ENCODE measurements around the gene NDUFB10. TPM values are rescaled to one million over a fixed set of nuclear protein-coding genes. Genes with fewer than 3 reads are reported as not detected.
A peak's percentile ranks its signal among the peaks of the same experiment; 100 is the strongest.

The NDUFB10 gene
- total and polyA plus RNA-seq, 10 of the 15 experiments (the other 5 are each of a cell fraction or from before 2014, with no cell fraction given): 52.2 to 319 (median 130) TPM

DNA sequence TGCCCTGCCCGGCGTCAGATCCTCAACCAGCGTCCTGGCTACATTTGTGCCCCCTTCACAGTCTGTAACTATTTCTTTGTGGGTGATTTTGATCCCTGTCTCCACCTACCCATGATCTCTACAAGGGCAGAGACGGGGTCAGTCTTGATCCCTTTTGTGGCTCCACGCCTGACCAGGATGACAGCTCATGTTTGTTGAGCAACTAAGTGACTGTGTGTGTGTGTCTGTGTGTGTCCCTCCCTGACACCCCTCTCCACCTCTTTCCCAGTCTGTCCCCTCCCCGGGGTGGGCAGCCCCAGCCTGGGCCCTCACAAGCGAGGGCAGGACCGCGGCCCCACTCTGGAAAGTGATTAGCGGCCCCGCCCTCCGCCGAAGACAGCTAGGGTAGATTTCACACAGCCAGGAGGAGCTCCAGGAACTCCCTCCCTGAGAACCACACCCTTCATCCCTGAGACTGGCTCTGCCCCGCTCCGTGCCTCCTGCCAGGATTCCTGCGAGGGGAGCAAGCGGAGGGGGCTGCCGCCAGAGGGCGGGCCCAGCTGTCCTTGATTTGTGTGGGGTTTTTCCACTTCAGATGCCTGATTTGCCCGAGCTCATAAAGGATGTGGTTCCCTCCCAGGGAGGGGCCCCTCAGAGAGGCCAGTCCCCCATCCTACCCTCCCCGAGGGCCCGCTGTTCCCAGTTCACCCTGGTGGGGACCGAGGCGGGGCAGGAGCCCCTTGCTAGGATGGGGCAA is 35.9 kb upstream of the NDUFB10 start:
- H3K4me3 ChIP-seq: no peak overlapping the region
- DNase-seq (ENCODE audit: low read depth, low spot score): no peak
- FAIRE-seq: no peak
- TF ChIP-seq CHD1 (IDR thresholded peaks at IDR 0.05; ENCODE audit: low read depth, low read length): no peak
- no peak for TF ChIP-seq CEBPB (IDR thresholded peaks at IDR 0.05; ENCODE audit: borderline replicate concordance in 1 of 2, low read depth in 2 of 2, low read length in 2 of 2)
- TF ChIP-seq, protein P1, sequence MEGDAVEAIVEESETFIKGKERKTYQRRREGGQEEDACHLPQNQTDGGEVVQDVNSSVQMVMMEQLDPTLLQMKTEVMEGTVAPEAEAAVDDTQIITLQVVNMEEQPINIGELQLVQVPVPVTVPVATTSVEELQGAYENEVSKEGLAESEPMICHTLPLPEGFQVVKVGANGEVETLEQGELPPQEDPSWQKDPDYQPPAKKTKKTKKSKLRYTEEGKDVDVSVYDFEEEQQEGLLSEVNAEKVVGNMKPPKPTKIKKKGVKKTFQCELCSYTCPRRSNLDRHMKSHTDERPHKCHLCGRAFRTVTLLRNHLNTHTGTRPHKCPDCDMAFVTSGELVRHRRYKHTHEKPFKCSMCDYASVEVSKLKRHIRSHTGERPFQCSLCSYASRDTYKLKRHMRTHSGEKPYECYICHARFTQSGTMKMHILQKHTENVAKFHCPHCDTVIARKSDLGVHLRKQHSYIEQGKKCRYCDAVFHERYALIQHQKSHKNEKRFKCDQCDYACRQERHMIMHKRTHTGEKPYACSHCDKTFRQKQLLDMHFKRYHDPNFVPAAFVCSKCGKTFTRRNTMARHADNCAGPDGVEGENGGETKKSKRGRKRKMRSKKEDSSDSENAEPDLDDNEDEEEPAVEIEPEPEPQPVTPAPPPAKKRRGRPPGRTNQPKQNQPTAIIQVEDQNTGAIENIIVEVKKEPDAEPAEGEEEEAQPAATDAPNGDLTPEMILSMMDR (IDR thresholded peaks at IDR 0.05 in 2 of 3, conservative IDR thresholded peaks at IDR 0.05 in 1 of 3; ENCODE audit: control insufficient read depth in 2 of 3, extremely low read depth in 1 of 3, insufficient read depth in 1 of 3, low read depth in 3 of 3, low read length in 3 of 3): peak in 2 of 3 experiments; percentile 21 to 28; a peak in 1 of 6 replicates
- TF ChIP-seq, protein P2, sequence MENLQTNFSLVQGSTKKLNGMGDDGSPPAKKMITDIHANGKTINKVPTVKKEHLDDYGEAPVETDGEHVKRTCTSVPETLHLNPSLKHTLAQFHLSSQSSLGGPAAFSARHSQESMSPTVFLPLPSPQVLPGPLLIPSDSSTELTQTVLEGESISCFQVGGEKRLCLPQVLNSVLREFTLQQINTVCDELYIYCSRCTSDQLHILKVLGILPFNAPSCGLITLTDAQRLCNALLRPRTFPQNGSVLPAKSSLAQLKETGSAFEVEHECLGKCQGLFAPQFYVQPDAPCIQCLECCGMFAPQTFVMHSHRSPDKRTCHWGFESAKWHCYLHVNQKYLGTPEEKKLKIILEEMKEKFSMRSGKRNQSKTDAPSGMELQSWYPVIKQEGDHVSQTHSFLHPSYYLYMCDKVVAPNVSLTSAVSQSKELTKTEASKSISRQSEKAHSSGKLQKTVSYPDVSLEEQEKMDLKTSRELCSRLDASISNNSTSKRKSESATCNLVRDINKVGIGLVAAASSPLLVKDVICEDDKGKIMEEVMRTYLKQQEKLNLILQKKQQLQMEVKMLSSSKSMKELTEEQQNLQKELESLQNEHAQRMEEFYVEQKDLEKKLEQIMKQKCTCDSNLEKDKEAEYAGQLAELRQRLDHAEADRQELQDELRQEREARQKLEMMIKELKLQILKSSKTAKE (IDR thresholded peaks at IDR 0.05; ENCODE audit: low read depth, poor library complexity, severe bottlenecking): no peak
- TF ChIP-seq GABPA (IDR thresholded peaks at IDR 0.05; ENCODE audit: low read depth): no peak
- H3K36me3 ChIP-seq (ENCODE audit: control insufficient read depth in 2 of 2, insufficient read depth in 2 of 2, low read length in 1 of 2): no peaks in the 10 kb centered on the region; a peak in 1 of 4 replicates
- ChIA-PET SMC1A (ENCODE audit: uncharacterized antibody, unreplicated experiment) (no interaction called here), POLR2A (interaction anchor here (0.9 kb wide), 1 partner anchor 17 kb away, joined by 3 read pairs; no protein-coding TSS in a partner anchor), CTCF (interaction anchor here (0.7 to 1.5 kb wide), 2 partner anchors 60 to 1695 kb away, joined by 3 to 4 read pairs; no protein-coding TSS in a partner anchor), RAD21 (ENCODE audit: unreplicated experiment) (interaction anchor here (0.6 to 1.0 kb wide), 2 partner anchors 49 to 1443 kb away, joined by 3 to 4 read pairs; no protein-coding TSS in a partner anchor)
- H3K4me1 ChIP-seq (ENCODE audit: control insufficient read depth, insufficient read depth, low read length): no peaks in the 10 kb centered on the region
- intact Hi-C loops (cut with micrococcal nuclease; ENCODE audit: unreplicated experiment) (no loop called here), in situ Hi-C loops (cut with MboI) (no loop called here)
- no peaks in the 10 kb centered on the region for H3K79me2 ChIP-seq (ENCODE audit: control insufficient read depth, insufficient read depth, low read length)
- peaks cover 0 to 3% of the 10 kb centered on the region in 2 experiments; a peak in 3 of 4 replicates for H3K27me3 ChIP-seq (replicated peaks in 1 of 2; ENCODE audit: control insufficient read depth in 2 of 2, insufficient read depth in 2 of 2, low read length in 1 of 2)
- H3K4me2 ChIP-seq (ENCODE audit: control insufficient read depth, insufficient read depth): no peak overlapping the region
- H3K9ac ChIP-seq (ENCODE audit: control insufficient read depth, insufficient read depth, low read length): no peak overlapping the region
- WGBS (ENCODE audit: insufficient coverage, insufficient replicate concordance, low lambda C conversion rate, missing lambda C conversion rate): 23% methylated on average over 22 of the region's 24 CpGs
- H3K9me3 ChIP-seq (replicated peaks; ENCODE audit: control insufficient read depth, insufficient read depth, low read length): no peaks in the 10 kb centered on the region
- BruUV-seq (replicated peaks): no TSS peak
- peak; percentile 23; the same call in 2 of the 3 replicates for ATAC-seq
- H3K27ac ChIP-seq (ENCODE audit: control insufficient read depth, insufficient read depth): no peak overlapping the region
- H2AFZ ChIP-seq (ENCODE audit: control insufficient read depth, low read depth, low read length): no peak overlapping the region
- no peaks in the 10 kb centered on the region for H4K20me1 ChIP-seq (ENCODE audit: control insufficient read depth, insufficient read depth)

Measured in GM12878 (cell line).